HepG2 (cell line): ENCODE measurements around the gene PLEKHO1.

ENCODE experiments used
- CTCF ChIP-seq: sonication (generic); formaldehyde crosslinking; IDR thresholded peaks from 2 replicates; pipeline ENCODE4 v1.5.0; 2020; ENCODE audit warnings: mild to moderate bottlenecking, missing genetic modification reagents, moderate library complexity
- GLI4 ChIP-seq: sonication (generic); formaldehyde crosslinking; IDR thresholded peaks from 2 replicates; pipeline ENCODE4 v1.5.1; 2020; ENCODE audit warnings: missing genetic modification reagents, mild to moderate bottlenecking, moderate library complexity, borderline replicate concordance
- POLR2AphosphoS5 ChIP-seq: IDR thresholded peaks from 2 replicates; pipeline ENCODE4 v1.6.1; 2012; ENCODE audit warnings: low read depth, low read length
- RAD21 ChIP-seq: fragments of 450-650 bp; formaldehyde crosslinking; IDR thresholded peaks from 2 replicates; pipeline ENCODE4 v1.5.0; 2020; ENCODE audit warnings: mild to moderate bottlenecking
- SAFB2 ChIP-seq: sonication (generic); formaldehyde crosslinking; IDR thresholded peaks from 2 replicates; pipeline ENCODE4 v1.5.1; 2020; ENCODE audit warnings: missing genetic modification reagents, low read depth, mild to moderate bottlenecking, borderline replicate concordance
- TCF7 ChIP-seq: sonication (generic); IDR thresholded peaks from 2 replicates; pipeline ENCODE4 v1.6.1; 2016; ENCODE audit warnings: antibody characterized with exemption, low read depth
- TIGD3 ChIP-seq: sonication (generic); formaldehyde crosslinking; IDR thresholded peaks from 2 replicates; pipeline ENCODE4 v1.5.1; 2020; ENCODE audit warnings: mild to moderate bottlenecking, missing genetic modification reagents, borderline replicate concordance
- YY1 ChIP-seq: IDR thresholded peaks from 2 replicates; pipeline ENCODE4 v1.6.1; 2011; ENCODE audit warnings: low read length, low read depth, moderate library complexity, mild to moderate bottlenecking; ENCODE audit not compliant: insufficient read depth, insufficient replicate concordance
- ZNF24 ChIP-seq: fragments of 450-650 bp; IDR thresholded peaks from 2 replicates; pipeline ENCODE4 v1.6.1; 2017; ENCODE audit warnings: antibody characterized with exemption, mild to moderate bottlenecking
- ZNF280D ChIP-seq: sonication (generic); formaldehyde crosslinking; IDR thresholded peaks from 2 replicates; pipeline ENCODE4 v1.5.1; 2020; ENCODE audit warnings: mild to moderate bottlenecking, missing genetic modification reagents
- ZNF549 ChIP-seq: sonication (generic); formaldehyde crosslinking; IDR thresholded peaks from 2 replicates; pipeline ENCODE4 v1.5.0; 2020; ENCODE audit warnings: missing genetic modification reagents
- ZNF674 ChIP-seq: sonication (generic); formaldehyde crosslinking; IDR thresholded peaks from 2 replicates; pipeline ENCODE4 v1.5.0; 2020; ENCODE audit warnings: low read depth, mild to moderate bottlenecking, missing genetic modification reagents
- ZNF768 ChIP-seq: sonication (generic); formaldehyde crosslinking; IDR thresholded peaks from 2 replicates; pipeline ENCODE4 v1.4.0; 2020; ENCODE audit warnings: missing genetic modification reagents
- ZSCAN12 ChIP-seq: sonication (generic); formaldehyde crosslinking; IDR thresholded peaks from 2 replicates; pipeline ENCODE4 v1.9.0; 2021; ENCODE audit warnings: mild to moderate bottlenecking, missing genetic modification reagents

DNA sequence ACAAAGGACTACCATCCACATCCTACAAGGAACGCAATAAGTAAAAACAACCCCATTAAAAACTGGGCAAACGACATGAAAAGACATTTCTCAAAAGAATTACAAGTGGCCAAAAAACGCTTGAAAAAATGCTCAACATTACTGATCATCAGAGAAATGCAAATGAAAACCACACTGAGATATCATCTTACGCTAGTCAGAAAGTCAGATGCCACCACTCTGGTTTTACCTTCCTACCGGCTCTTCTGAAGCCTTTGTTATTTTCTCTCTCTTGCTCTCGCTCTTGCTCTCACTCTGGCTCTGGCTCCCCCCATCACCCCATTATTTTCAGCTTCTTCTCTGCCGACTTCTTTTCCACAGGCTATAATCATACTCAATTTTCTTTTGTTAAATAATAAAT lies 43.4 kb upstream of the PLEKHO1 start:
- TF ChIP-seq RAD21 (no peak), ZNF674 (CRISPR knock-in tag) (no peak), CTCF (CRISPR knock-in tag) (no peak), TCF7 (no peak), ZNF549 (no peak), ZSCAN12 (CRISPR knock-in tag) (no peak), ZNF280D (CRISPR knock-in tag) (no peak), YY1 (no peak), POLR2AphosphoS5 (no peak), GLI4 (CRISPR knock-in tag) (no peak), ZNF768 (CRISPR knock-in tag) (no peak), ZNF24 (no peak), TIGD3 (no peak), SAFB2 (CRISPR knock-in tag) (no peak)
